ENCODE measurements around the gene TPSB2.

- no peak for TF ChIP-seq GLIS3 (CRISPR knock-in tag; IDR thresholded peaks at IDR 0.05)
- no peak for TF ChIP-seq ZNF565 (CRISPR knock-in tag; conservative IDR thresholded peaks at IDR 0.05; ENCODE audit: low read depth)
- TF ChIP-seq ESRRG (CRISPR knock-in tag; IDR thresholded peaks at IDR 0.05): no peak
- no peak for TF ChIP-seq ARNTL (CRISPR knock-in tag; IDR thresholded peaks at IDR 0.05; ENCODE audit: borderline replicate concordance, low read depth)
- TF ChIP-seq TCF4 (CRISPR knock-in tag; IDR thresholded peaks at IDR 0.05; ENCODE audit: borderline replicate concordance): no peak
Measured at GRCh38 chr16:1189455-1189854, 40.5 kb downstream of the TPSB2 start.

Measured in SK-N-SH treated with all-trans-retinoic acid at 6 μM for 48 hours (cell line).